ACHN (cell line): ENCODE measurements around the gene ARNT2.

Source experiments
- DNase-seq: peaks from one replicate; pipeline ENCODE4 v3.0.0-alpha.2; 2015
- in situ Hi-C: cut with HindIII; loops from 2 replicates; pipeline ENCODE4 v1.10.0; 2017; ENCODE audit warnings: low sequenced_read_pairs, low pct_ligation_motif_present, low pct_unique_long_range_greater_than_20kb

ARNT2 gene

GRCh38 chr15:80480171-80480811, 76.1 kb downstream of the ARNT2 start:
- no peak for DNase-seq
- in situ Hi-C loops: no loop called here

- in situ Hi-C loops: no loop called here
Observed at GRCh38 chr15:80480909-80481308, 76.7 kb downstream of the ARNT2 start.

GRCh38 chr15:80482696-80483095, 78.5 kb downstream of the ARNT2 start:
- in situ Hi-C loops: no loop called here
- no peak for DNase-seq

More at GRCh38 chr15:80480909-80481308, 76.7 kb downstream of the ARNT2 start:
- DNase-seq: peak; percentile 90

- no peak for DNase-seq
- in situ Hi-C loops: no loop called here
Observed at GRCh38 chr15:80483725-80484161, 79.6 kb downstream of the ARNT2 start.

- in situ Hi-C loops: no loop called here
- DNase-seq: no peak
Observed at GRCh38 chr15:80484333-80484864, 80.2 kb downstream of the ARNT2 start.

GRCh38 chr15:80485370-80486164, 81.4 kb downstream of the ARNT2 start:
- in situ Hi-C loops: no loop called here
- DNase-seq: no peak

- no peak for DNase-seq
- in situ Hi-C loops: no loop called here
Observed at GRCh38 chr15:80487839-80488390, 83.7 kb downstream of the ARNT2 start.

- no peak for DNase-seq
- in situ Hi-C loops: no loop called here
Observed at GRCh38 chr15:80489030-80489594, 84.9 kb downstream of the ARNT2 start.

GRCh38 chr15:80490431-80490990, 86.3 kb downstream of the ARNT2 start:
- DNase-seq: no peak
- in situ Hi-C loops: no loop called here

- no peak for DNase-seq
- in situ Hi-C loops: no loop called here
Observed at GRCh38 chr15:80491163-80491847, 87.1 kb downstream of the ARNT2 start.

GRCh38 chr15:80492409-80492808, 88.2 kb downstream of the ARNT2 start:
- in situ Hi-C loops: no loop called here
- no peak for DNase-seq

- in situ Hi-C loops: no loop called here
Observed at GRCh38 chr15:80492874-80493273, 88.7 kb downstream of the ARNT2 start.

GRCh38 chr15:80494351-80494751, 90.2 kb downstream of the ARNT2 start:
- in situ Hi-C loops: no loop called here
- peak; percentile 92 for DNase-seq

More at GRCh38 chr15:80492874-80493273, 88.7 kb downstream of the ARNT2 start:
- DNase-seq: no peak

GRCh38 chr15:80494756-80495155, 90.6 kb downstream of the ARNT2 start:
- in situ Hi-C loops: no loop called here
- no peak for DNase-seq

GRCh38 chr15:80495401-80495942, 91.3 kb downstream of the ARNT2 start:
- no peak for DNase-seq
- in situ Hi-C loops: no loop called here

- DNase-seq: no peak
- in situ Hi-C loops: no loop called here
Observed at GRCh38 chr15:80496096-80496495, 91.9 kb downstream of the ARNT2 start.

- DNase-seq: no peak
- in situ Hi-C loops: no loop called here
Observed at GRCh38 chr15:80497221-80497620, 93.0 kb downstream of the ARNT2 start.

GRCh38 chr15:80498652-80499051, 94.5 kb downstream of the ARNT2 start:
- in situ Hi-C loops: no loop called here
- no peak for DNase-seq
